Activated T-helper 2 cell treated with anti-CD3 and anti-CD28 coated beads, Interferon-gamma antibody, Interleukin-2, Interleukin-4, amounts not matched to agents 10 μg/mL and 5 μg/mL and 100 μg/mL, durations not matched to agents 14 hours and 24 hours and 36 hours (primary cell): ENCODE results near the gene C1QL3. TPM values are rescaled to one million over a fixed set of nuclear protein-coding genes. Genes with fewer than 3 reads are reported as not detected.

ENCODE experiments used
- DNase-seq: peaks from one replicate; pipeline ENCODE4 v3.0.0; 2021; ENCODE audit warnings: low spot score
- H3K27ac Mint-ChIP-seq: one replicate; pipeline ENCODE4 v1.8.0; 2021; ENCODE audit warnings: mixed read lengths
- H3K27me3 Mint-ChIP-seq: one replicate; pipeline ENCODE4 v1.8.0; 2021; ENCODE audit warnings: low read depth, mixed read lengths
- H3K36me3 Mint-ChIP-seq: one replicate; pipeline ENCODE4 v1.8.0; 2021; ENCODE audit warnings: low read depth, mixed read lengths
- H3K4me1 Mint-ChIP-seq: one replicate; pipeline ENCODE4 v1.8.0; 2021; ENCODE audit warnings: low read depth, mixed read lengths
- H3K4me3 Mint-ChIP-seq: one replicate; pipeline ENCODE4 v1.8.0; 2021; ENCODE audit warnings: low read depth, mild to moderate bottlenecking, moderate library complexity, mixed read lengths
- H3K9me3 Mint-ChIP-seq: one replicate; pipeline ENCODE4 v1.8.0; 2021; ENCODE audit warnings: mixed read lengths
- intact Hi-C: fragments of 100-400 bp; cut with micrococcal nuclease; formaldehyde crosslinking; loops from one replicate; pipeline ENCODE4 v1.15.1; 2023
- total RNA-seq: library from RNA; stranded (reverse); gene quantifications from 2 replicates; pipeline ENCODE4 v1.2.3, GENCODE V29; 2022

C1QL3 gene
- 0.07 and 0.14 TPM in 2 replicates for total RNA-seq

DNA sequence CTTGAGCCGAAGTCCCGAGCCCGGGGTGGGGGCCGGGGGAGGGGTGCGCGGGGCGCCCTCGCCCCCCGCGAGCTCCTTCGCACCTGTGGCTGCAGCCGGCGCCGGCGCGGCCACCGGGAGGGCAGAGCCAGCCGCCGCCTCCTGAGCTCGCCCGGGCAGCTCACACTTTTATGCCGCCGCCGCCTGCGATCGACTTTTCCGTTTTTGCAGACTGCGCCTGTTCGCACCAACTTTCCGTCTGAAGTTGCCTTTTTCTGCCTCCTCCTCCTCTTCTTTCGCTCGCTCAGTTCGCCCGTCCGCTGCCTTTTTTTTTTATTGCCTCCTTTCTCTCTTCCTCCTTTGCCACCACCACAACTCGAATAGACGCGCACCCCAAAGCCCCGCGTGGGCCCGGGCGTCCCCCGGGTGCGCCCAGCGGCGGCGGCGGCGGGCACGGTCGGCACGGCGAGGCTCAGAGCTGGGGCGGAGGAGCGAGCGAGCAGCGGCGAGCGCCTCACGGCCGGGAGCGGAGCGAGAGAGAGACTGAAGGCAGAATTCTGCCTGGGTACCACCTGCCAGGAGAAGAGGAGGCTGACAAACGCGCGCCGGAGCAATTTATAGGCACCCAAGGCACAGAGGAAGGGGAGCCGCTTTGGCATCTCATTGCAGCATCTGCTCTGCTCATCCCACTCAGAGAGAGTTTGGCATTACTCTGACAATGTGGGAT is at the start of gene C1QL3:
C1QL3 (minus strand) TSS at position 569 of the 706 bp plus-strand sequence. CDS start 814 bp downstream, outside the sequence.
- H3K27me3 Mint-ChIP-seq: peaks cover 52% of the 10 kb centered on the region
- H3K4me3 Mint-ChIP-seq: peak within 1 kb of the TSS; percentile 84
- H3K9me3 Mint-ChIP-seq: no peaks in the 10 kb centered on the region
- intact Hi-C loops: loop anchor here (2.0 kb wide), 1 partner anchor 85 kb away; the partner anchor contains the start of gene PTER
- peak within 1 kb of the TSS; percentile 35 for H3K27ac Mint-ChIP-seq
- H3K36me3 Mint-ChIP-seq: peaks cover 3% of the 10 kb centered on the region
- H3K4me1 Mint-ChIP-seq: peaks cover 4% of the 10 kb centered on the region
- DNase-seq: peak; percentile 23

DNA sequence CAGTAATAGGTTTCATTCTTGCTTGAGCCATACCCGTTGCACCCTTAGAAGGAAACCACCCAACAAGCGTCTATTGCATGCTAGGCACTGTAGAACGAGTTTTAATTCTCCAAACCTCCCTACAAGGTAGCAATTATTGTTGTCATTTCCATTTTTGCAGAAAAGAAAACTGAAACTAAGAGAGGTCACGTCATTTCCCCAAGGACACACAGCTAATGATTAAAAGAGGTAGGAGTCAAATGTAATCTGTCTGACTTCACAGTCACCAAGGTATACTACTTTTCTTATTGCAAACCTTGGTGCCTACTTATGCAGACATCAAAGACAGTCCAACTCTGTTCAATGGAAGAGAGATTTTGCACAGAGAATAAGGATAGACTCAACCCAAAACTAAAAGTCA is 49.1 kb upstream of the C1QL3 start:
- no peaks in the 10 kb centered on the region for H3K9me3 Mint-ChIP-seq
- H3K27me3 Mint-ChIP-seq: peaks cover 12% of the 10 kb centered on the region
- intact Hi-C loops: no loop called here
- no peak overlapping the region for H3K27ac Mint-ChIP-seq
- H3K4me1 Mint-ChIP-seq: peaks cover 2% of the 10 kb centered on the region
- no peak overlapping the region for H3K4me3 Mint-ChIP-seq
- DNase-seq: no peak
- H3K36me3 Mint-ChIP-seq: no peaks in the 10 kb centered on the region

DNA sequence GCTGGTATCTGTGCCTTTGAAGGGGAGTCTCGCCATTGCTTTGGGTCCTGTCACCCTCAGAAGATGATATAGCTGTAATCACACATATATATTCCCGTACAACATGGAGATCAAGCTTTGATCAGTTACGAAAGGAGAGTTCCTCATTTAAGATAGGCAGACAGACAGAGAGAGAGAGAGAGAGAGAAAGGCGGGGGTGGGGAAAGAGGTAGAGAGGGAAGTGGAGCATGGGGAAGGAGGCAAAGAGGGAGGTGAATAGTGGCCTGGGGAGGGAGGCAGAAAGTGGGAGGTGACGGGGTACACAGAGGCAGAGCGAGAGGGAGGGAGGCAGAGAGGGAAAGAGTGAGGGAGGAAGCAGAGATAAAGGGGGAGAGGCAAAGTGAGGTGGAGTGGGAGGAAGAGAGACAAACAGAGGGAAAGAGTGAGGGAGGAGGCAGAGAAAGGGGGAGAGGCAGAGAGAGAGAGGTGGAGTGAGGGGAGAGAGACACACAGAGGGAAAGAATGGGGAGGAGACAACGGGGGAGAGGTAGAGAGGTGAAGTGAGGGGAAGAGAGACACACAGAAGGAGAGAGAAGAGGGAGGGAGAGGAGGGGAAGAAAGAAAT is 44.6 kb upstream of the C1QL3 start:
- Mint-ChIP-seq H3K4me3 (no peak overlapping the region), H3K4me1 (peaks cover 2% of the 10 kb centered on the region)

DNA sequence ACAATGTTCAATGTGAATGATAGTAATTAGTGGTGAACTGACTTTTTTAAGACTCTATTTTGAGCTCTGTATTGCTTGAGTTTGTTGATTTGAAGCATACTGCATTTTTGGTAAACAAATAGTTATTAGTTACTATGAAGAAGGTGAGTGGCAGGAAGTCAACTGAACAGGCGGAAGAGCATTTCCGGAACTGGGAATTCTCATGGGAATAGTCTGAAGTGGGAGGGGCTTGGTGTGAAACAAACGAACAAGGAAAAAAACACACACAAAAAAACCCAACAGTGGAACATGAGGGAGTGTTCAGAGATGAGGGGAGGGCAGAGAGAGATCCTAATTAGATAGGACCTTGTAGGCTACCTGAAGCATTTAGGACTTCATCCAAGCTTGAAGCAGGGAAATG is 43.9 kb upstream of the C1QL3 start:
- no peak for DNase-seq

More for the DNA sequence above, 44.6 kb upstream of the C1QL3 start:
- no peaks in the 10 kb centered on the region for H3K9me3 Mint-ChIP-seq
- H3K36me3 Mint-ChIP-seq: no peaks in the 10 kb centered on the region
- intact Hi-C loops: no loop called here
- H3K27me3 Mint-ChIP-seq: peaks cover 3% of the 10 kb centered on the region
- DNase-seq: no peak
- H3K27ac Mint-ChIP-seq: no peak overlapping the region

DNA sequence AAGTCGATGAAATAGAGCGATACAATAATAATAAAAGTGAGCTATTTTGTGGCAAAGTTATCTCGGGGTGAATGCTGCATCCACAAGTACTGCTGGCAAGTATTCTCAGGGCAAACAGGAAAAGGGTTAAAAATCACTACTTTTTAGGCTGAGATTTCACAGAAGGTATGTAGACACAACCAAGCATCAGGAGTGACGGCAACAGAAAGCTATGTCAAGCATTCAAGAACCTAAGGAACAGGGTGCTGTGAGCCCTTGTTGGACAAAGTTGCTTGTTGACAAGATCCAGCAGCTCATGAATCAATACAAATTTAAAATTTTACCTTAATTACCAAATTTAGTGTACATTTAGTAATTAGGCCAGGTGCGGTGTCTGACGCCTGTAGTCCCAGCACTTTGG is 41.2 kb upstream of the C1QL3 start:
- Mint-ChIP-seq H3K27me3 (peaks cover 5% of the 10 kb centered on the region), H3K36me3 (no peaks in the 10 kb centered on the region), H3K4me1 (peaks cover 2% of the 10 kb centered on the region), H3K4me3 (no peak overlapping the region), H3K27ac (no peak overlapping the region), H3K9me3 (no peaks in the 10 kb centered on the region)
- intact Hi-C loops: no loop called here
- no peak for DNase-seq

More for the DNA sequence above, 43.9 kb upstream of the C1QL3 start:
- Mint-ChIP-seq H3K27me3 (peaks cover 3% of the 10 kb centered on the region), H3K4me1 (peaks cover 2% of the 10 kb centered on the region), H3K4me3 (no peak overlapping the region), H3K27ac (no peak overlapping the region), H3K9me3 (no peaks in the 10 kb centered on the region), H3K36me3 (no peaks in the 10 kb centered on the region)
- intact Hi-C loops: no loop called here

DNA sequence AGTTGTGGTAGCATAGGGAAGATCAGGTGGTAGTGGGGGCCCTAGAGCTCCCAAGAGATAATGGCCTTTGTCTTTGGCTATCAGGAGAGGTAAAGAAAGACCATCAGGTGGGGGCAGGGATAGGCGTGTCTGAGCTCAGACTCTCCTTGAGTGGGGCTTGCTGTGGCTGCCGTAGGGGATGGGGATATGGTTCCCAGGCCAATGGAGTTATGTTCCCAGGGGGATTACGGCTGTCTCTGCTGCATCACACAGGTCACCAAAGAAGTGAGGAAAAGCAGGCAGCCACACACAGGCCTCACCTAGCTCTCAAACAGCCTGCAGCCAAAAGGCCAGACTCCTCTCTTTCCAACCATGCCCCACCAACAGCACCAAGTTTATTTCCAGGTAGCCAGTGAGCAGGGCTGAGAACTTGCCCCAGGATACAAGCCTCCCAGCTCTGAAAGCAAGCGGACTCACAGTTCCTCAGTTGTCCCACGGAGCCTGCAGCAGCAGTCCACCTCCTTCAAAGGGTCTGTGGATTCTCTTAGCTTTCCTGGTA is 37.6 kb upstream of the C1QL3 start:
- H3K27me3 Mint-ChIP-seq: peaks cover 10% of the 10 kb centered on the region
- DNase-seq: no peak
- H3K36me3 Mint-ChIP-seq: no peaks in the 10 kb centered on the region
- H3K4me3 Mint-ChIP-seq: no peak overlapping the region
- no peaks in the 10 kb centered on the region for H3K9me3 Mint-ChIP-seq
- H3K27ac Mint-ChIP-seq: no peak overlapping the region
- H3K4me1 Mint-ChIP-seq: no peaks in the 10 kb centered on the region
- intact Hi-C loops: no loop called here

DNA sequence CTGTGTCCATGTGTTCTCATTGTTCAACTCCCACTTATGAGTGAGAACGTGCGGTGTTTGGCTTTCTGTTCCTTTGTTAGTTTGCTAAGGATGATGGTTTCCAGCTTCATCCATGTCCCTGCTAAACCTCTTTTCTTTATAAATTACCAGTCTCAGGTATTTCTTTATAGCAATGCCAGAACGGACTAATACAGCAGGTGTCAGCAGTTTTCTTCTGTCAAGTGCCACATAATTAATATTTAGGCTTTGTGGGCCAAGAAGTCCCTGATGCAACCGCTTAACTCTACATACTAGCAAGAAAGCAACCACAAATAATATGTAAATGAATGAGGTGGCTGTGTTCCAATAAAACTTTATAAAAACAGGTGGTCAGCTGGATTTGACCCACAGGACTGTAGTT is 26.3 kb upstream of the C1QL3 start:
- no peaks in the 10 kb centered on the region for H3K4me1 Mint-ChIP-seq
- intact Hi-C loops: loop anchor here (5.0 kb wide), 1 partner anchor 646 kb away; no protein-coding TSS in a partner anchor
- DNase-seq: no peak
- no peak overlapping the region for H3K4me3 Mint-ChIP-seq
- no peak overlapping the region for H3K27ac Mint-ChIP-seq
- no peaks in the 10 kb centered on the region for H3K9me3 Mint-ChIP-seq
- no peaks in the 10 kb centered on the region for H3K27me3 Mint-ChIP-seq
- H3K36me3 Mint-ChIP-seq: no peaks in the 10 kb centered on the region

DNA sequence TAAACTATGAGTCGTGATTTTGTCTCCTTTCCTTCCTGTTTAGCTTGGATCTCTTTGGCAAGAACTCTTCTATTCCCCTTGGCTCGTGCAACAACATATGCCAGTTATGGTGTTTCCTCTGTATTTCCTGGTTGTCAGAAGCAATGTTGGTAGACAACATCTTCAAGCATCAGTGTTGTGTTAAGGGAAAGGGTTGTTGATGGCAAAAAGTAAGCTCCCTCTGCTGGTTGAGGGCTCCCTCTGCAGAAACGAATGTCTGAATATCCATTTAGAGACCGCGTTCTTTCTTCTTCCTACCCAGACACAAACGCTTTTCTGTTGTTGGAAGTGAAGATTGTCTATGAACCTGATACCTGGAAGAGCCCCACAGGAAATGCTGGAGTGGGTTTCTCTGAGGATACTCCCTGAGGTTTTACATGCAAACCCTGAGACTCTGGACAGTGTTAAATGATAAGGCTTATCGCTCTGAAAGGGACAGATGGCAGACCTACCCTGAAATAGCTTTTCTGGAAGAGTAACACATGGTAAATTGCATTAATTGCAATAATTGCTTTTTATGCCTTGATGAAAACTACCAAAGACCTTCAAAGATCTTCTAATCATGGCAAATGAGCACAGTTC is 23.5 kb upstream of the C1QL3 start:
- Mint-ChIP-seq H3K4me1 (no peaks in the 10 kb centered on the region), H3K4me3 (no peak overlapping the region), H3K27me3 (no peaks in the 10 kb centered on the region), H3K27ac (no peak overlapping the region), H3K36me3 (no peaks in the 10 kb centered on the region), H3K9me3 (no peaks in the 10 kb centered on the region)
- intact Hi-C loops: loop anchor here (5.0 kb wide), 1 partner anchor 643 kb away; no protein-coding TSS in a partner anchor
- DNase-seq: no peak

DNA sequence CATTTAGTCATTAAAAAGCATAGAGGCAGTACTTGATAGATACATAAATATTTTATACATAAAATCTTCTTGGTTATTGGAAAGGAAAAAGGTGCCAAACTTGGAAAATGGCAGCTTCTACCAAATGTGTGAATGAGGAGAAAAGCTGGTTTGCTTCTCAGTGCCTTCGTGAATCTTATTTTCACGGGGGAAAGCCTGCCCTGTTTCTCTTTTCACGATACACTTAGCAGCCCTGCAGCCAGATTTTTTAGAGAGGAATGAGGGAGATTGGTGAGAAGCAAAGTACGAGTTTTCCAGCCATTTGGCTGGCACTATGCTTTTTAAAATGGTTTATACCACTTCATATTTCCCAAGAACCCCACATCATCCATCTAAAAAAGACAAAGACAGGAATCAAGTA is 22.9 kb upstream of the C1QL3 start:
- no peak overlapping the region for H3K27ac Mint-ChIP-seq
- H3K27me3 Mint-ChIP-seq: peaks cover 4% of the 10 kb centered on the region
- H3K36me3 Mint-ChIP-seq: no peaks in the 10 kb centered on the region
- no peaks in the 10 kb centered on the region for H3K4me1 Mint-ChIP-seq
- intact Hi-C loops: no loop called here
- DNase-seq: no peak
- no peaks in the 10 kb centered on the region for H3K9me3 Mint-ChIP-seq
- no peak overlapping the region for H3K4me3 Mint-ChIP-seq

DNA sequence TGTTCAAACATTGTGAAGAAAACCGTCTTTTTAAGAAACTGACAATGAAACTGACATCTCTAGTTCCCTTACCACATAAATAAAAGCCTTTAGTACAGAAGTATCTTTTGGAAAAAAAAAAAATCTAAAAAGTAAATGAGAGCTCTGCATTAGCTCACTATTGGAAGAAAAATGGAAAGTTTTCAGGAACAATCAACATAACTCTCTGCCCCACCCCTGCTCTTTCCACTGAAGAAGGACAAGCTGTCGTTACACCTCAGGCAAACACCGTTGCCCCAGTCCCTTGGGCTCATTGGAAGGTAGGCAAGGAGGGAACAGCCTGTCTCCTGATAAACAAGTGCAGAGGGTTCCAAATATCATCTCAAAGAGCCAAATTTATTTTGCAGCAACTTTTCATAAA is 22.4 kb upstream of the C1QL3 start:
- no peak overlapping the region for H3K4me3 Mint-ChIP-seq
- intact Hi-C loops: no loop called here
- H3K27ac Mint-ChIP-seq: no peak overlapping the region
- no peaks in the 10 kb centered on the region for H3K9me3 Mint-ChIP-seq
- peaks cover 4% of the 10 kb centered on the region for H3K27me3 Mint-ChIP-seq
- H3K36me3 Mint-ChIP-seq: no peaks in the 10 kb centered on the region
- DNase-seq: no peak
- no peaks in the 10 kb centered on the region for H3K4me1 Mint-ChIP-seq

DNA sequence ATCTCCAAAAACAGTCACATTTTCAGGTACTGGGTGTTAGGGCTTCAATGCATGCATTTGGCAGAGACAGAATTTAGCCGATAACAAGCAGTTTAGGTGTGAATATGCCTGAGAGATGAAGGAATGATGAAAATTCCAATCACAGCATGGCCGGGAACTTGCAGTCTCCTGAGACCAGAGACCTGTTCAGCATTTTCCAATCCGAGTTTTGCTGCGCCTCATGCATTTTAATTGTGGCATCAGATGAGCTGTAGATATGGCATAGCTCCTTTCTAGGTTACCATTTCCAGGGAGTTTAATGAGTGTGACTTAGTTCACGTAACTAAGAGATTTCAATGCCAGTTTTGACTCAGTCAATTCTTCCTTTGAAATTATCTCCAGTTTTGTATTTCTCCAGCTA is 14.5 kb upstream of the C1QL3 start:
- H3K9me3 Mint-ChIP-seq: no peaks in the 10 kb centered on the region
- intact Hi-C loops: no loop called here
- no peak for DNase-seq
- H3K4me3 Mint-ChIP-seq: no peak overlapping the region
- no peak overlapping the region for H3K27ac Mint-ChIP-seq
- no peaks in the 10 kb centered on the region for H3K4me1 Mint-ChIP-seq
- no peaks in the 10 kb centered on the region for H3K36me3 Mint-ChIP-seq
- peaks cover 6% of the 10 kb centered on the region for H3K27me3 Mint-ChIP-seq

DNA sequence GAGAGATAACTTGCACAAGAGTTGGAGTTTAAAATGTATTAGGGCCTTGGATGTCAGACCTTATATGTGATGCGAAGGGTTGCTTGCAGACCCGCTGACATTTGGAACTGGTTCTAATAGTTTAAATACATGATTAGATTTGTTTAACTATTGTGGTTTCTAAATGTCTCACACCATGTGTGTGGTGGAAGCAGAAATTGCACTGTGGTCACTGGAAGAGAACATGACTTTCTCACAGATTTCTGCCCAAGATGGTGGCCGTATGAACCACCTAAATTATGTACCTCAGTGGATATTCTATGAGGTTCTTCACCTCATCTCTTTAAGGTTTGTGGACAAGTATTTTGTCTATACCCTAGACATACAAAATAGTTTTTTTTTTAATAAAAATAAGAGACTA is 8.2 kb upstream of the C1QL3 start:
- H3K27ac Mint-ChIP-seq: no peak overlapping the region
- H3K36me3 Mint-ChIP-seq: no peaks in the 10 kb centered on the region
- intact Hi-C loops: no loop called here
- no peaks in the 10 kb centered on the region for H3K4me1 Mint-ChIP-seq
- H3K4me3 Mint-ChIP-seq: no peak overlapping the region
- no peaks in the 10 kb centered on the region for H3K9me3 Mint-ChIP-seq
- DNase-seq: no peak
- H3K27me3 Mint-ChIP-seq: peaks cover 10% of the 10 kb centered on the region

DNA sequence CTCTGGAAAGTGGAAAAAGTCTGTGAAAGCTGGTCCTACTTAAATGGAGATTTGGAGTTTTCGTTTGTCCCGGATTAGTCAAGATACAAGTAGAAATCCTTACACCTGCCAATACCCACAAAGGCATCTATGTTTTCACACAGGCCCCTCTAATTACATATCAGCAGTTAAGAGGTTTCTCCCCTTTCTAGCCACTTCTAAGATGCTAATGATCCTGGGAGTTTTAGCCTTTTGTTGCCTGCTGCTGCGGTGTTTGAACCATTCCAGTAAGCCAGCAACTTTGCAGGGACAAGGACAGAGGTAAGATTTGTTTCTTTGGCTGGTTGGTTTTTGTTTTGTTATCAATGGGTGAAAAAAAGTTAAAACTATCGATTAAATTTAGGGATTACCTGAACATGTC is 5.8 kb upstream of the C1QL3 start:
- Mint-ChIP-seq H3K27me3 (peaks cover 31% of the 10 kb centered on the region), H3K4me3 (no peak overlapping the region), H3K4me1 (no peaks in the 10 kb centered on the region), H3K9me3 (no peaks in the 10 kb centered on the region), H3K36me3 (no peaks in the 10 kb centered on the region), H3K27ac (no peak overlapping the region)
- intact Hi-C loops: no loop called here
- DNase-seq: no peak
